C4-2B (cell line): ENCODE data around the gene CSGALNACT2.

Experiments used
- CTCF ChIP-seq: fragments of 450-650 bp; conservative IDR thresholded peaks from 2 replicates; pipeline ENCODE4 v1.5.1; 2017; ENCODE audit warnings: mild to moderate bottlenecking
- ZFX ChIP-seq: fragments of 450-650 bp; IDR thresholded peaks from 2 replicates; pipeline ENCODE4 v1.6.1; 2017

GRCh38 chr10:43211431-43212042 is 73.3 kb downstream of the CSGALNACT2 start:
- TF ChIP-seq CTCF, result no peak
- no peak for TF ChIP-seq ZFX
